HEK293 (cell line): ENCODE measurements around the gene NFKBIB.

Experiments used
- BCL11B ChIP-seq: fragments of 450-650 bp; formaldehyde crosslinking; IDR thresholded peaks from 2 replicates; pipeline ENCODE4 v1.5.1; 2016; ENCODE audit warnings: low read depth, missing biosample characterization, missing genetic modification characterization
- GLI4 ChIP-seq: fragments of 450-650 bp; formaldehyde crosslinking; IDR thresholded peaks from 2 replicates; pipeline ENCODE4 v1.5.1; 2016; ENCODE audit warnings: missing biosample characterization, missing genetic modification characterization
- MYNN ChIP-seq: fragments of 450-650 bp; formaldehyde crosslinking; IDR thresholded peaks from 2 replicates; pipeline ENCODE4 v1.5.1; 2016; ENCODE audit warnings: missing biosample characterization, missing genetic modification characterization, borderline replicate concordance
- OSR2 ChIP-seq: fragments of 450-650 bp; formaldehyde crosslinking; IDR thresholded peaks from 2 replicates; pipeline ENCODE4 v1.5.1; 2016; ENCODE audit warnings: missing biosample characterization, missing genetic modification characterization
- ZBTB20 ChIP-seq: fragments of 450-650 bp; formaldehyde crosslinking; IDR thresholded peaks from 2 replicates; pipeline ENCODE4 v1.5.1; 2016; ENCODE audit warnings: missing biosample characterization, missing genetic modification characterization
- ZBTB7A ChIP-seq: fragments of 450-650 bp; formaldehyde crosslinking; IDR thresholded peaks from 2 replicates; pipeline ENCODE4 v1.5.1; 2016; ENCODE audit warnings: low read depth, missing biosample characterization, missing genetic modification characterization
- ZFP41 ChIP-seq: fragments of 450-650 bp; formaldehyde crosslinking; IDR thresholded peaks from 2 replicates; pipeline ENCODE4 v1.5.1; 2016; ENCODE audit warnings: missing biosample characterization, missing genetic modification characterization, borderline replicate concordance
- ZNF2 ChIP-seq: fragments of 450-650 bp; formaldehyde crosslinking; IDR thresholded peaks from 2 replicates; pipeline ENCODE4 v1.5.1; 2016; ENCODE audit warnings: missing biosample characterization, missing genetic modification characterization
- ZNF324 ChIP-seq: fragments of 450-650 bp; formaldehyde crosslinking; IDR thresholded peaks from 2 replicates; pipeline ENCODE4 v1.5.1; 2016; ENCODE audit warnings: missing biosample characterization, missing genetic modification characterization
- ZNF433 ChIP-seq: fragments of 450-650 bp; formaldehyde crosslinking; IDR thresholded peaks from 2 replicates; pipeline ENCODE4 v1.5.1; 2016; ENCODE audit warnings: missing biosample characterization, missing genetic modification characterization, low read depth
- ZNF48 ChIP-seq: fragments of 450-650 bp; formaldehyde crosslinking; IDR thresholded peaks from 2 replicates; pipeline ENCODE4 v1.5.1; 2016; ENCODE audit warnings: missing biosample characterization, missing genetic modification characterization
- ZNF510 ChIP-seq: fragments of 450-650 bp; formaldehyde crosslinking; IDR thresholded peaks from 2 replicates; pipeline ENCODE4 v1.5.1; 2018; ENCODE audit warnings: mild to moderate bottlenecking, missing genetic modification characterization, missing biosample characterization; ENCODE audit not compliant: insufficient replicate concordance
- ZNF548 ChIP-seq: fragments of 450-650 bp; formaldehyde crosslinking; IDR thresholded peaks from 2 replicates; pipeline ENCODE4 v1.5.1; 2016; ENCODE audit warnings: missing biosample characterization, missing genetic modification characterization
- ZNF626 ChIP-seq: fragments of 450-650 bp; sonication (Bioruptor Pico); formaldehyde crosslinking; IDR thresholded peaks from 2 replicates; pipeline ENCODE4 v1.5.1; 2018; ENCODE audit warnings: missing biosample characterization, missing genetic modification characterization, inconsistent platforms
- ZNF660 ChIP-seq: fragments of 450-650 bp; IDR thresholded peaks from 2 replicates; pipeline ENCODE4 v1.5.1; 2018; ENCODE audit warnings: missing biosample characterization, mild to moderate bottlenecking, missing genetic modification characterization
- ZNF747 ChIP-seq: fragments of 450-650 bp; formaldehyde crosslinking; IDR thresholded peaks from 2 replicates; pipeline ENCODE4 v1.5.1; 2016; ENCODE audit warnings: missing biosample characterization, missing genetic modification characterization
- ZNF791 ChIP-seq: fragments of 450-650 bp; formaldehyde crosslinking; IDR thresholded peaks from 2 replicates; pipeline ENCODE4 v1.5.1; 2016; ENCODE audit warnings: missing biosample characterization, missing genetic modification characterization
- ZNF792 ChIP-seq: fragments of 450-650 bp; formaldehyde crosslinking; IDR thresholded peaks from 2 replicates; pipeline ENCODE4 v1.5.1; 2016; ENCODE audit warnings: missing biosample characterization, missing genetic modification characterization
- ZNF843 ChIP-seq: fragments of 450-650 bp; formaldehyde crosslinking; IDR thresholded peaks from 2 replicates; pipeline ENCODE4 v1.5.1; 2016; ENCODE audit warnings: missing biosample characterization, missing genetic modification characterization
- TF ChIP-seq, protein P1 (sequence below): fragments of 450-650 bp; formaldehyde crosslinking; IDR thresholded peaks from 2 replicates; pipeline ENCODE4 v1.5.1; 2016; ENCODE audit warnings: missing biosample characterization, missing genetic modification characterization, borderline replicate concordance
- TF ChIP-seq, protein P2 (sequence below): fragments of 450-650 bp; formaldehyde crosslinking; IDR thresholded peaks from 2 replicates; pipeline ENCODE4 v1.5.1; 2017; ENCODE audit warnings: missing biosample characterization, mild to moderate bottlenecking, missing genetic modification characterization, moderate library complexity
- TF ChIP-seq, protein P3 (sequence below): fragments of 450-650 bp; formaldehyde crosslinking; IDR thresholded peaks from 2 replicates; pipeline ENCODE4 v1.5.1; 2016; ENCODE audit warnings: missing biosample characterization, missing genetic modification characterization
- TF ChIP-seq, protein P4 (sequence below): fragments of 450-650 bp; formaldehyde crosslinking; IDR thresholded peaks from 2 replicates; pipeline ENCODE4 v1.5.1; 2016; ENCODE audit warnings: missing biosample characterization, missing genetic modification characterization
- TF ChIP-seq, protein P5 (sequence below): IDR thresholded peaks from 2 replicates; pipeline ENCODE4 v1.6.1; 2011; ENCODE audit warnings: mild to moderate bottlenecking, low read depth, low read length, borderline replicate concordance
- TF ChIP-seq, protein P6 (sequence below): fragments of 450-650 bp; formaldehyde crosslinking; IDR thresholded peaks from 2 replicates; pipeline ENCODE4 v1.5.1; 2016; ENCODE audit warnings: missing biosample characterization, missing genetic modification characterization

The NFKBIB gene

DNA sequence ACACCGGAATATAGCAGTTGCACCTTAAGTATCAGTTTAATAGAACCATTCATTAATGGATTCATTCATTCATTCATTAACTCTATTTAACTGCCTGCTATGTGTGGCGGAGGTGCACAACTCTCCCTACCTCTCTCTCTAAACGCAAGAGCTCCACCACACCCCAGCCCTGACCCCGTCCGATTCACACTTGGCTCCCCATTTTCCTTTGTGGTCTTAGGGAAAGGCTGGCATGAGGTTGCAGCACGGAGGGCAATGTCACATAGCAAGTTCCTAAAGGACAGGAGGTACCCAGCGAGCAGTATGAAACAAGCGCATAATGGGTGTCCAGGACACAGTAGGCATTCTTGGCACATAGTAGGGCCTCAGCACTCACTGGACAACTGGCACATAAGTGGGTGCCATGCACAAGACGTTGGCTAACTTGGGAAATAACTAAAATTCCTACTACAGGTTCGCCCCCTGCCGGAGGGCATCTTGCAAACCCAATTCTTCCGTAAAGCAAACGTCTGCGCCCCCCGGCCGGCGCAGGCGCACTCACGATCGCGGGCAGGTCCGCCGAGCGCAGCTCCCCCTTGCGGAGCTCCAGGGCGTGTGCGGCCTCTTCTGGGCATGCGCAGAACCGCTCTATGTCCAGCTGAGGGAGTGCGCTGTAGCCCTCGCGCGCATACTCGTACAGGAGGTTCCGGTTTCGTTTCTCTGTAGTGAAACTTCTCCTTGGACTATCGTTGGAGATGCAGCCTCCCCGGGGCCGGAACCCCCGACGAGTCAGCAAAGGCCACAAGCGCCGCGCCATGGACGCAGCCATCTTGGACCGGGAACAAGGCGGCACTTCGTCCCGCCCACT, 30.4 kb downstream of the NFKBIB start, which contains the start of gene SARS2 (continued):
- TF ChIP-seq, protein P1, sequence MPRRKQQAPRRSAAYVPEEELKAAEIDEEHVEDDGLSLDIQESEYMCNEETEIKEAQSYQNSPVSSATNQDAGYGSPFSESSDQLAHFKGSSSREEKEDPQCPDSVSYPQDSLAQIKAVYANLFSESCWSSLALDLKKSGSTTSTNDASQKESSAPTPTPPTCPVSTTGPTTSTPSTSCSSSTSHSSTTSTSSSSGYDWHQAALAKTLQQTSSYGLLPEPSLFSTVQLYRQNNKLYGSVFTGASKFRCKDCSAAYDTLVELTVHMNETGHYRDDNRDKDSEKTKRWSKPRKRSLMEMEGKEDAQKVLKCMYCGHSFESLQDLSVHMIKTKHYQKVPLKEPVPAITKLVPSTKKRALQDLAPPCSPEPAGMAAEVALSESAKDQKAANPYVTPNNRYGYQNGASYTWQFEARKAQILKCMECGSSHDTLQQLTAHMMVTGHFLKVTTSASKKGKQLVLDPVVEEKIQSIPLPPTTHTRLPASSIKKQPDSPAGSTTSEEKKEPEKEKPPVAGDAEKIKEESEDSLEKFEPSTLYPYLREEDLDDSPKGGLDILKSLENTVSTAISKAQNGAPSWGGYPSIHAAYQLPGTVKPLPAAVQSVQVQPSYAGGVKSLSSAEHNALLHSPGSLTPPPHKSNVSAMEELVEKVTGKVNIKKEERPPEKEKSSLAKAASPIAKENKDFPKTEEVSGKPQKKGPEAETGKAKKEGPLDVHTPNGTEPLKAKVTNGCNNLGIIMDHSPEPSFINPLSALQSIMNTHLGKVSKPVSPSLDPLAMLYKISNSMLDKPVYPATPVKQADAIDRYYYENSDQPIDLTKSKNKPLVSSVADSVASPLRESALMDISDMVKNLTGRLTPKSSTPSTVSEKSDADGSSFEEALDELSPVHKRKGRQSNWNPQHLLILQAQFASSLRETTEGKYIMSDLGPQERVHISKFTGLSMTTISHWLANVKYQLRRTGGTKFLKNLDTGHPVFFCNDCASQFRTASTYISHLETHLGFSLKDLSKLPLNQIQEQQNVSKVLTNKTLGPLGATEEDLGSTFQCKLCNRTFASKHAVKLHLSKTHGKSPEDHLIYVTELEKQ (tag by site-specific recombination): peak; percentile 55; the same call in 1 of the 2 replicates
- TF ChIP-seq ZNF548 (tag by site-specific recombination) (no peak), ZNF791 (tag by site-specific recombination) (no peak), ZBTB7A (tag by site-specific recombination) (peak; percentile 85), ZFP41 (tag by site-specific recombination) (no peak), ZNF626 (tag by site-specific recombination) (no peak), ZNF843 (tag by site-specific recombination) (peak; percentile 67; the same call in 1 of the 2 replicates), ZNF747 (tag by site-specific recombination) (no peak), ZNF433 (no peak), ZNF2 (peak; percentile 99), BCL11B (tag by site-specific recombination) (peak; percentile 95), GLI4 (tag by site-specific recombination) (no peak), ZNF510 (tag by site-specific recombination) (no peak), MYNN (tag by site-specific recombination) (no peak), ZBTB20 (tag by site-specific recombination) (peak; percentile 35; the same call in 1 of the 2 replicates), ZNF792 (tag by site-specific recombination) (peak; percentile 91), ZNF660 (no peak; the same call in 1 of the 2 replicates), OSR2 (tag by site-specific recombination) (no peak), ZNF324 (peak; percentile 91), ZNF48 (no peak)
- TF ChIP-seq, protein P2, sequence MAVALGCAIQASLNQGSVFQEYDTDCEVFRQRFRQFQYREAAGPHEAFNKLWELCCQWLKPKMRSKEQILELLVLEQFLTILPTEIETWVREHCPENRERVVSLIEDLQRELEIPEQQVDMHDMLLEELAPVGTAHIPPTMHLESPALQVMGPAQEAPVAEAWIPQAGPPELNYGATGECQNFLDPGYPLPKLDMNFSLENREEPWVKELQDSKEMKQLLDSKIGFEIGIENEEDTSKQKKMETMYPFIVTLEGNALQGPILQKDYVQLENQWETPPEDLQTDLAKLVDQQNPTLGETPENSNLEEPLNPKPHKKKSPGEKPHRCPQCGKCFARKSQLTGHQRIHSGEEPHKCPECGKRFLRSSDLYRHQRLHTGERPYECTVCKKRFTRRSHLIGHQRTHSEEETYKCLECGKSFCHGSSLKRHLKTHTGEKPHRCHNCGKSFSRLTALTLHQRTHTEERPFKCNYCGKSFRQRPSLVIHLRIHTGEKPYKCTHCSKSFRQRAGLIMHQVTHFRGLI (tag by site-specific recombination): peak; percentile 64; the same call in 1 of the 2 replicates
- TF ChIP-seq, protein P3, sequence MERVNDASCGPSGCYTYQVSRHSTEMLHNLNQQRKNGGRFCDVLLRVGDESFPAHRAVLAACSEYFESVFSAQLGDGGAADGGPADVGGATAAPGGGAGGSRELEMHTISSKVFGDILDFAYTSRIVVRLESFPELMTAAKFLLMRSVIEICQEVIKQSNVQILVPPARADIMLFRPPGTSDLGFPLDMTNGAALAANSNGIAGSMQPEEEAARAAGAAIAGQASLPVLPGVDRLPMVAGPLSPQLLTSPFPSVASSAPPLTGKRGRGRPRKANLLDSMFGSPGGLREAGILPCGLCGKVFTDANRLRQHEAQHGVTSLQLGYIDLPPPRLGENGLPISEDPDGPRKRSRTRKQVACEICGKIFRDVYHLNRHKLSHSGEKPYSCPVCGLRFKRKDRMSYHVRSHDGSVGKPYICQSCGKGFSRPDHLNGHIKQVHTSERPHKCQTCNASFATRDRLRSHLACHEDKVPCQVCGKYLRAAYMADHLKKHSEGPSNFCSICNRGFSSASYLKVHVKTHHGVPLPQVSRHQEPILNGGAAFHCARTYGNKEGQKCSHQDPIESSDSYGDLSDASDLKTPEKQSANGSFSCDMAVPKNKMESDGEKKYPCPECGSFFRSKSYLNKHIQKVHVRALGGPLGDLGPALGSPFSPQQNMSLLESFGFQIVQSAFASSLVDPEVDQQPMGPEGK (tag by site-specific recombination): peak; percentile 89
- TF ChIP-seq, protein P4, sequence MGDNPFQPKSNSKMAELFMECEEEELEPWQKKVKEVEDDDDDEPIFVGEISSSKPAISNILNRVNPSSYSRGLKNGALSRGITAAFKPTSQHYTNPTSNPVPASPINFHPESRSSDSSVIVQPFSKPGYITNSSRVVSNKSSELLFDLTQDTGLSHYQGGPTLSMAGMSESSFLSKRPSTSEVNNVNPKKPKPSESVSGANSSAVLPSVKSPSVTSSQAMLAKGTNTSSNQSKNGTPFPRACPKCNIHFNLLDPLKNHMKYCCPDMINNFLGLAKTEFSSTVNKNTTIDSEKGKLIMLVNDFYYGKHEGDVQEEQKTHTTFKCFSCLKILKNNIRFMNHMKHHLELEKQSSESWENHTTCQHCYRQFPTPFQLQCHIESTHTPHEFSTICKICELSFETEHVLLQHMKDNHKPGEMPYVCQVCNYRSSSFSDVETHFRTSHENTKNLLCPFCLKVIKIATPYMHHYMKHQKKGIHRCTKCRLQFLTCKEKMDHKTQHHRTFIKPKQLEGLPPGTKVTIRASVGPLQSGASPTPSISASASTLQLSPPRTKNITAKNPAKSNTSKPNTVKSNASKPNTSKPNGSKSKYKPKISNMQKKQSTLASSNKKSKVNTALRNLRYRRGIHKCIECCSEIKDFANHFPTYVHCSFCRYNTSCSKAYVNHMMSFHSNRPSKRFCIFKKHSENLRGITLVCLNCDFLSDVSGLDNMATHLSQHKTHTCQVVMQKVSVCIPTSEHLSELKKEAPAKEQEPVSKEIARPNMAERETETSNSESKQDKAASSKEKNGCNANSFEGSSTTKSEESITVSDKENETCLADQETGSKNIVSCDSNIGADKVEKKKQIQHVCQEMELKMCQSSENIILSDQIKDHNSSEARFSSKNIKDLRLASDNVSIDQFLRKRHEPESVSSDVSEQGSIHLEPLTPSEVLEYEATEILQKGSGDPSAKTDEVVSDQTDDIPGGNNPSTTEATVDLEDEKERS: peak; percentile 49; the same call in 1 of the 2 replicates
- TF ChIP-seq, protein P5, sequence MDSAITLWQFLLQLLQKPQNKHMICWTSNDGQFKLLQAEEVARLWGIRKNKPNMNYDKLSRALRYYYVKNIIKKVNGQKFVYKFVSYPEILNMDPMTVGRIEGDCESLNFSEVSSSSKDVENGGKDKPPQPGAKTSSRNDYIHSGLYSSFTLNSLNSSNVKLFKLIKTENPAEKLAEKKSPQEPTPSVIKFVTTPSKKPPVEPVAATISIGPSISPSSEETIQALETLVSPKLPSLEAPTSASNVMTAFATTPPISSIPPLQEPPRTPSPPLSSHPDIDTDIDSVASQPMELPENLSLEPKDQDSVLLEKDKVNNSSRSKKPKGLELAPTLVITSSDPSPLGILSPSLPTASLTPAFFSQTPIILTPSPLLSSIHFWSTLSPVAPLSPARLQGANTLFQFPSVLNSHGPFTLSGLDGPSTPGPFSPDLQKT: no peak
- TF ChIP-seq, protein P6, sequence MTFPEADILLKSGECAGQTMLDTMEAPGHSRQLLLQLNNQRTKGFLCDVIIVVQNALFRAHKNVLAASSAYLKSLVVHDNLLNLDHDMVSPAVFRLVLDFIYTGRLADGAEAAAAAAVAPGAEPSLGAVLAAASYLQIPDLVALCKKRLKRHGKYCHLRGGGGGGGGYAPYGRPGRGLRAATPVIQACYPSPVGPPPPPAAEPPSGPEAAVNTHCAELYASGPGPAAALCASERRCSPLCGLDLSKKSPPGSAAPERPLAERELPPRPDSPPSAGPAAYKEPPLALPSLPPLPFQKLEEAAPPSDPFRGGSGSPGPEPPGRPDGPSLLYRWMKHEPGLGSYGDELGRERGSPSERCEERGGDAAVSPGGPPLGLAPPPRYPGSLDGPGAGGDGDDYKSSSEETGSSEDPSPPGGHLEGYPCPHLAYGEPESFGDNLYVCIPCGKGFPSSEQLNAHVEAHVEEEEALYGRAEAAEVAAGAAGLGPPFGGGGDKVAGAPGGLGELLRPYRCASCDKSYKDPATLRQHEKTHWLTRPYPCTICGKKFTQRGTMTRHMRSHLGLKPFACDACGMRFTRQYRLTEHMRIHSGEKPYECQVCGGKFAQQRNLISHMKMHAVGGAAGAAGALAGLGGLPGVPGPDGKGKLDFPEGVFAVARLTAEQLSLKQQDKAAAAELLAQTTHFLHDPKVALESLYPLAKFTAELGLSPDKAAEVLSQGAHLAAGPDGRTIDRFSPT (tag by site-specific recombination): peak; percentile 100
